ENCODE measurements around the gene BLM.

- no peak for TF ChIP-seq POLR2AphosphoS5 (IDR thresholded peaks at IDR 0.05; ENCODE audit: low read depth, low read length)
- TF ChIP-seq POLR2A (IDR thresholded peaks at IDR 0.05; ENCODE audit: low read depth, low read length): no peak
- TF ChIP-seq TAF1 (IDR thresholded peaks at IDR 0.05; ENCODE audit: borderline replicate concordance, low read depth, low read length): no peak
These were observed 111.0 kb downstream of the BLM start for GRCh38 chr15:90828111-90828510.

All from GM12892 (cell line).